ENCODE data around the gene REEP5.
A peak's percentile ranks its signal among the peaks of the same experiment; 100 is the strongest.
"Not testable (repeated sequence)": the region's sequence is repeated elsewhere in the genome, so short reads cannot be mapped to it uniquely, and the experiment has no call there.

Gene REEP5

DNA sequence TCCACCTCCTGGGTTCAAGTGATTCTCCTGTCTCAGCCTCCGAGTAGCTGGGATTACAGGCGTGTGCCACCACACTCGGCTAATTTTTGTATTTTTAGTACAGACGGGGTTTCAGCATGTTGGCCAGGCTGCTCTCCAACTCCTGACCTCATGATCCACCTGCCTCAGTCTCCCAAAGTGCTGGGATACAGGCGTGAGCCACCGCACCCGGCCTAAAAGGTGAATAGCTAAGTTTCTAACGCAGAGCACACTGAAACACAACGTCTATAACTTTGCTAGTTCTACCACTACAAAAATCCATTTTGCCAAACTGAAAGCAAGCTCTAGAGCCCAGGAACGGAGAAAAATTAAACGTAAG lies 61.5 kb downstream of the REEP5 start:
- not testable (repeated sequence) for H3K9me3 ChIP-seq (ENCODE audit: control insufficient read depth in 1 of 2, low read length in 2 of 2); H3K27ac ChIP-seq (ENCODE audit: low read depth, low read length); H3K27me3 ChIP-seq (ENCODE audit: control insufficient read depth in 1 of 2, insufficient read depth in 2 of 2, low read length in 2 of 2)
- peaks cover 0 to 26% of the 10 kb centered on the region in 2 donors for H3K36me3 ChIP-seq (ENCODE audit: control insufficient read depth in 1 of 2, insufficient read depth in 2 of 2, low read length in 2 of 2)
- peak overlapping the region; percentile 97 to 98 for H3K4me3 ChIP-seq (ENCODE audit: low read depth in 1 of 2, low read length in 2 of 2)
- peaks cover 14 to 15% of the 10 kb centered on the region in 2 donors for H3K4me1 ChIP-seq (ENCODE audit: control insufficient read depth in 1 of 2, insufficient read depth in 2 of 2, low read length in 2 of 2)
- H3K9ac ChIP-seq (ENCODE audit: low read depth in 1 of 2, low read length in 2 of 2) = peak overlapping the region; percentile 55 to 96

DNA sequence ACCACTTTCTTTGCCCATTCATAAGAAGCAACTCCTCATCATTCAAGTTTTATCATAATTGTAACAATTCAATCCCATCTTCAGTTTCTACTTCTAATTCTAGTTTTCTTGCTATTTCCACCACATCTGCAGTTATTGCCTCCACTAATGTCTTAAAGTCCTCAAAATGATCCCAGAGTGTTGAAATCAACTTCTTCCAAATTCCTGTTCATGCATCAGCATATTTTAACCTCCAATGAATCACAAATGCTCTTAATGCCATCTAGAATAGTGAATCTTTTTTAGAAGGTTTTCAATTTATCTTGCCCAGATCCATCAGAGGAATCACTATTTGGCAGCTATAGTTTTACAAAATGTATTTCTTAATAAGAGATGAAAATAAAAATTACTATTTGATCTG lies 64.2 kb downstream of the REEP5 start:
- Histone ChIP-seq H3K4me3 (ENCODE audit: low read depth in 1 of 2, low read length in 2 of 2) (no peak overlapping the region), H3K4me1 (ENCODE audit: control insufficient read depth in 1 of 2, insufficient read depth in 2 of 2, low read length in 2 of 2) (peaks cover 9% of the 10 kb centered on the region in 2 donors), H3K9ac (ENCODE audit: low read depth in 1 of 2, low read length in 2 of 2) (no peak overlapping the region), H3K27me3 (ENCODE audit: control insufficient read depth in 1 of 2, insufficient read depth in 2 of 2, low read length in 2 of 2) (no peaks in the 10 kb centered on the region), H3K36me3 (ENCODE audit: control insufficient read depth in 1 of 2, insufficient read depth in 2 of 2, low read length in 2 of 2) (peaks cover 0 to under 1% of the 10 kb centered on the region in 2 donors), H3K9me3 (ENCODE audit: control insufficient read depth in 1 of 2, low read length in 2 of 2) (no peaks in the 10 kb centered on the region), H3K27ac (ENCODE audit: low read depth, low read length) (no peak overlapping the region)

DNA sequence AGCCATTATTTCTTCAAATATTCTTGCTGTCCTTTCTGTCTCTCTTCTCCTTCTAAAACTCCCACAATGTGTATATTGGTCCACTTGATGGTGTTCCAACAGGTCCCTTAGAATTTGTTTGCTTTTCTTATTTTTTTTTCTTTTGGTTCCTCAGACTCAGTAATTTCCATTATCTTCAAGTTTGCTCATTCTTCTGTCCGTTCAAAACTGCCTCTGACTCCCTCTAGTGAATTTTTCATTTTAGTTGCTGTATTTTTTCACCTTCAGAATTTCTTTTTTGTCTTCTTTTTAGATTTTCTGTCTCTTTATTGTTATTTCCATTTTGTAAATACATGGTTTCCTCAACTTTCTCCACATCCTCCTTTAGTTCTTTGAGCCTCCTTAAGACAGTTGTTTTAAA lies 67.4 kb downstream of the REEP5 start:
- Histone ChIP-seq H3K4me1 (ENCODE audit: control insufficient read depth in 1 of 2, insufficient read depth in 2 of 2, low read length in 2 of 2) (no peaks in the 10 kb centered on the region), H3K4me3 (ENCODE audit: low read depth in 1 of 2, low read length in 2 of 2) (no peak overlapping the region), H3K36me3 (ENCODE audit: control insufficient read depth in 1 of 2, insufficient read depth in 2 of 2, low read length in 2 of 2) (no peaks in the 10 kb centered on the region), H3K27ac (ENCODE audit: low read depth, low read length) (no peak overlapping the region), H3K9me3 (ENCODE audit: control insufficient read depth in 1 of 2, low read length in 2 of 2) (no peaks in the 10 kb centered on the region), H3K27me3 (ENCODE audit: control insufficient read depth in 1 of 2, insufficient read depth in 2 of 2, low read length in 2 of 2) (no peaks in the 10 kb centered on the region), H3K9ac (ENCODE audit: low read depth in 1 of 2, low read length in 2 of 2) (no peak overlapping the region)

DNA sequence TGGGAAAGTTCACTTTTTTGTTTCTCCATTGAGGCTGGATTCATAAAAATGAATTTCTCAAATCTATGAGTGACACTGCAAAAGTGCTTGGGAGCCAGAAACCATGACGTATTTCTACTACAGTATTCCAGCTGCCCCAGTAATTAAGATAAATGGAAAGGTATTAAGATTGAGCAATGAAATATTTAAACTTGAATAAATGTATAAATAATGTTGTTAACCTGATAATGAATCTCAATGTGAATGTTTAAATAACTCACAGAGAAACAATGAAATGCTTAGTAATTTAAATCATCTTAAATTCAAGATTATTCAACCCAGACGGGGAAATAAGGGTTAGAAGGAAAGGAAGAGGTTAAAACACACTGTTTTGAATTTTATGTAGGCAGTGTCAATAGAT lies 72.1 kb downstream of the REEP5 start:
- H3K27ac ChIP-seq (ENCODE audit: low read depth, low read length) = no peak overlapping the region
- H3K4me3 ChIP-seq (ENCODE audit: low read depth in 1 of 2, low read length in 2 of 2) = no peak overlapping the region
- H3K9ac ChIP-seq (ENCODE audit: low read depth in 1 of 2, low read length in 2 of 2) = no peak overlapping the region
- H3K36me3 ChIP-seq (ENCODE audit: control insufficient read depth in 1 of 2, insufficient read depth in 2 of 2, low read length in 2 of 2) = no peaks in the 10 kb centered on the region
- H3K27me3 ChIP-seq (ENCODE audit: control insufficient read depth in 1 of 2, insufficient read depth in 2 of 2, low read length in 2 of 2) = no peaks in the 10 kb centered on the region
- H3K9me3 ChIP-seq (ENCODE audit: control insufficient read depth in 1 of 2, low read length in 2 of 2) = no peaks in the 10 kb centered on the region
- no peaks in the 10 kb centered on the region for H3K4me1 ChIP-seq (ENCODE audit: control insufficient read depth in 1 of 2, insufficient read depth in 2 of 2, low read length in 2 of 2)

DNA sequence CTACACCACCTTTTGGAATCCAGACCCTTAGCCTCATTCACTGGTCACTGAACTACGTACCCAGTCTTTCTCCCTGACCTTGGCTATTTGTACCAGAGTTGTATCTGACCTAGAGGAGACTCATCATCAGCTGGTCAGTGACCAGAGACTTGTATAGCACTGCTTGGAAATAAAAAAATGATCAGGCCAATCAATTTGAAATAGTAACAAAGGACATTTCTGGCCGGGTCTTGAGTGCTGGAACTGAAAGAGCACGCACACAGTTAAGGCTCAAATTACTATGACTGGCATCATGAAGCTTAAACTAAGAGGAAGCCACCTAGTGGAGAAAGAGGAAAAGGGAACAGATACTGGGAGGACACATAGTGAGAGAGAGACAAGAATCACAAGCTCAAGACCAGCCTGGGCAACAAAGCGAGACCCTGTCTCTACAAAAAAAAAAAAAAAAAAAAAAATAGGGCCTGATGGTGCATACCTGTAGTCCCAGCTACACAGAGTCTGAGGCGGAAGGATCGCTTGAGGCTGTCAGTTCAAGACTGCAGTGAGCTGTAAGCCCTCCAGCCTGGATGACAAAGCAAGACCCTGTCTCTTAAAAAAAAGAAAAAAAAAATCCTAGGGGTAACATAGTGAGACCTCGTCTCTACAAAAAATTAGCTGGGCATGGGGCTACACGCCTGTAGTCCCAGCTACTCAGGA lies 73.8 kb downstream of the REEP5 start:
- Histone ChIP-seq H3K4me3 (ENCODE audit: low read depth in 1 of 2, low read length in 2 of 2) (no peak overlapping the region), H3K27me3 (ENCODE audit: control insufficient read depth in 1 of 2, insufficient read depth in 2 of 2, low read length in 2 of 2) (no peaks in the 10 kb centered on the region), H3K9ac (ENCODE audit: low read depth in 1 of 2, low read length in 2 of 2) (no peak overlapping the region), H3K9me3 (ENCODE audit: control insufficient read depth in 1 of 2, low read length in 2 of 2) (no peaks in the 10 kb centered on the region), H3K4me1 (ENCODE audit: control insufficient read depth in 1 of 2, insufficient read depth in 2 of 2, low read length in 2 of 2) (no peaks in the 10 kb centered on the region), H3K36me3 (ENCODE audit: control insufficient read depth in 1 of 2, insufficient read depth in 2 of 2, low read length in 2 of 2) (no peaks in the 10 kb centered on the region), H3K27ac (ENCODE audit: low read depth, low read length) (no peak overlapping the region)

DNA sequence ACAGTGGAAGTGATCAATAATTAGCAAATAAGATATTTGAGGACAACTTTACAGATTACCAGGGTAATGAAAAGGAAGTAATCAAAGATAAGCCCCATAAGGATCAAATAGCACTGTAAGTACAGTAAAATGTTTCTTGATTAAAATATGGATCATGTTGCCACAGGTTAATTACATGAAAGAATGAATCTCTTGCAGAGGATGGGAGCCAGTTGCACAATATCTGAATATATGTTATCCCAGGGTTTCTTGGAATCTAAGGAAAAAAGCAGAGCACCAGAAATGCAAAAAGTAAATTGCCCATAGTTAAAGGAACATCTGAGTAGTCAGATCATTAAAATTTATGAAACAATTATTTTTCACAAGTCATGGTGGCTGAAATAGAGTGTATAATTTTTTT lies 74.7 kb downstream of the REEP5 start:
- no peak overlapping the region for H3K4me3 ChIP-seq (ENCODE audit: low read depth in 1 of 2, low read length in 2 of 2)
- H3K4me1 ChIP-seq (ENCODE audit: control insufficient read depth in 1 of 2, insufficient read depth in 2 of 2, low read length in 2 of 2) = no peaks in the 10 kb centered on the region
- no peaks in the 10 kb centered on the region for H3K36me3 ChIP-seq (ENCODE audit: control insufficient read depth in 1 of 2, insufficient read depth in 2 of 2, low read length in 2 of 2)
- H3K9ac ChIP-seq (ENCODE audit: low read depth in 1 of 2, low read length in 2 of 2) = no peak overlapping the region
- H3K27me3 ChIP-seq (ENCODE audit: control insufficient read depth in 1 of 2, insufficient read depth in 2 of 2, low read length in 2 of 2) = no peaks in the 10 kb centered on the region
- H3K27ac ChIP-seq (ENCODE audit: low read depth, low read length) = no peak overlapping the region
- no peaks in the 10 kb centered on the region for H3K9me3 ChIP-seq (ENCODE audit: control insufficient read depth in 1 of 2, low read length in 2 of 2)

DNA sequence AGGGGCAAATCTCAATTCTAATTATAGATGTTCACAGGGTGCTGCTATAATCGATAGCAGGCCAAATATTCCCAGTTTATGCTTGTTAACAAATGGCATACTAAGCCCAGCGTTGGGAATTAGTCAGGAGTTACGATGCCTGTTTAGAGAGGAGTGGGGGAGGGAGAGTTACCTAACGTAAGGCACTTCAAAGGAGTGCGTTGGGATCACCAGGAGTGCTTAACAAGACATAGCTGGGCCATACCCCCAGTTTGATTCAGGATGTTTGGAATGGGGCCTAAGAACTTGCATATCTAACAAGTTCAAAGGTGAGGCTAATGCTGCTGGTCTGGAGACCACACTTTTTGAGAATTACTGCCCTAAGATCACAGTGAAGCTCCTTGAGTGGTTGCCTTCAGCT lies 75.5 kb downstream of the REEP5 start:
- Histone ChIP-seq H3K4me1 (ENCODE audit: control insufficient read depth in 1 of 2, insufficient read depth in 2 of 2, low read length in 2 of 2) (no peaks in the 10 kb centered on the region), H3K4me3 (ENCODE audit: low read depth in 1 of 2, low read length in 2 of 2) (no peak overlapping the region), H3K27ac (ENCODE audit: low read depth, low read length) (no peak overlapping the region), H3K27me3 (ENCODE audit: control insufficient read depth in 1 of 2, insufficient read depth in 2 of 2, low read length in 2 of 2) (no peaks in the 10 kb centered on the region), H3K36me3 (ENCODE audit: control insufficient read depth in 1 of 2, insufficient read depth in 2 of 2, low read length in 2 of 2) (no peaks in the 10 kb centered on the region), H3K9me3 (ENCODE audit: control insufficient read depth in 1 of 2, low read length in 2 of 2) (no peaks in the 10 kb centered on the region), H3K9ac (ENCODE audit: low read depth in 1 of 2, low read length in 2 of 2) (no peak overlapping the region)

DNA sequence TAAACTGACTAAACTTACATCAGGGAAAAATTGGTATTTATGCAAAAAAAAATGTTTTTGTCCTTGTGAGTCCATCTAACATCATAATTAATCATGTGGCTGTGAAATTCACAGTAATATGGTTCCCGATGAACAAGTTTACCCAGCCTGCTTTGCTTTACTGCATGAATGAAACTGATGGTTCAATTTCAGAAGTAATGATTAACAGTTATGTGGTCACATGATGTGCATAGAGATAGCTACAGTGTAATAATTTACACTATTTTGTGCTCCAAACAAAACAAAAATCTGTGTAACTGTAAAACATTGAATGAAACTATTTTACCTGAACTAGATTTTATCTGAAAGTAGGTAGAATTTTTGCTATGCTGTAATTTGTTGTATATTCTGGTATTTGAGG lies 77.5 kb downstream of the REEP5 start:
- no peak overlapping the region for H3K9ac ChIP-seq (ENCODE audit: low read depth in 1 of 2, low read length in 2 of 2)

DNA sequence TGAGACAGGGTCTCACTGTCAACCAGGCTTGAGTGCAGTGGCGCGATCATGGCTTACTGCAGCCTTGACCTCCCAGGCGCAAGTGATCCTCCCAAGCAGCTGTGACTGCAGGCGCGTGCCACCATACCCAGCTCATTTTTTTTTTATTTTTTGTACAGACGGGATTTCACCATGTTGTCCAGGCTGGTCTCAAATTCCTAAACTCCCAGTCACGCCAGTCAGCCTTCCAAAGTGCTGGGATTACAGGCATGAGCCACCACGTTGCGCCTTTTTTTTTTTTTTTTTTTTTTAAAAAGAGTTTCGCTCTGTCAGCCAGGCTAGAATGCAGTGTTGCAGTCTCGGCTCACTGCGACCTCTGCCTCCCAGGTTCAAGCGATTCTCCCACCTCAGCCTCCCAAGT lies 88.1 kb downstream of the REEP5 start:
- H3K27me3 ChIP-seq (ENCODE audit: control insufficient read depth in 1 of 2, insufficient read depth in 2 of 2, low read length in 2 of 2) = no peaks in the 10 kb centered on the region
- H3K4me1 ChIP-seq (ENCODE audit: control insufficient read depth in 1 of 2, insufficient read depth in 2 of 2, low read length in 2 of 2) = no peaks in the 10 kb centered on the region
- no peaks in the 10 kb centered on the region for H3K9me3 ChIP-seq (ENCODE audit: control insufficient read depth in 1 of 2, low read length in 2 of 2)
- no peak overlapping the region for H3K27ac ChIP-seq (ENCODE audit: low read depth, low read length)
- peaks cover 22 to 42% of the 10 kb centered on the region in 2 donors for H3K36me3 ChIP-seq (ENCODE audit: control insufficient read depth in 1 of 2, insufficient read depth in 2 of 2, low read length in 2 of 2)
- H3K9ac ChIP-seq (ENCODE audit: low read depth in 1 of 2, low read length in 2 of 2) = no peak overlapping the region
- H3K4me3 ChIP-seq (ENCODE audit: low read depth in 1 of 2, low read length in 2 of 2) = no peak overlapping the region

More for the DNA sequence above, 77.5 kb downstream of the REEP5 start:
- Histone ChIP-seq H3K27ac (ENCODE audit: low read depth, low read length) (no peak overlapping the region), H3K9me3 (ENCODE audit: control insufficient read depth in 1 of 2, low read length in 2 of 2) (no peaks in the 10 kb centered on the region), H3K27me3 (ENCODE audit: control insufficient read depth in 1 of 2, insufficient read depth in 2 of 2, low read length in 2 of 2) (no peaks in the 10 kb centered on the region), H3K4me1 (ENCODE audit: control insufficient read depth in 1 of 2, insufficient read depth in 2 of 2, low read length in 2 of 2) (no peaks in the 10 kb centered on the region), H3K36me3 (ENCODE audit: control insufficient read depth in 1 of 2, insufficient read depth in 2 of 2, low read length in 2 of 2) (peaks cover 2 to 5% of the 10 kb centered on the region in 2 donors), H3K4me3 (ENCODE audit: low read depth in 1 of 2, low read length in 2 of 2) (no peak overlapping the region)

DNA sequence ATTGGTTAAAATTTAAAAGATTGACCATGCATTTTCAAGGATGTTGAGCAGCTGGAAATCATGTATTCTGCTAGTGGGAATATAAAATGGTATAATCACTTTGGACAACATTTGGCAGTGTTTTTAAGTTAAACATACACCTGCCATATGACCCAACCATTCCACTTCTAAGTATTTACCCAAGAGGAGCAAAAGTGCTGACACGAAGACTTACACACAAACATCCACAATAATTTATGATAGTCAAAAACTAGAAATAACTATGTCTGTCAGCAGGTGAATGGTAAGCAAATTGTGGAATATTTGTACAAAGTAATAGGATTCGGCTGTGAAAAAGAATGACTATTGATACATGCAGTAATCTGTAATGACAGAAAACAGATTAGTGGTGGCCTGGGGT lies 91.6 kb downstream of the REEP5 start:
- Histone ChIP-seq H3K4me3 (ENCODE audit: low read depth in 1 of 2, low read length in 2 of 2) (no peak overlapping the region), H3K27me3 (ENCODE audit: control insufficient read depth in 1 of 2, insufficient read depth in 2 of 2, low read length in 2 of 2) (no peaks in the 10 kb centered on the region), H3K4me1 (ENCODE audit: control insufficient read depth in 1 of 2, insufficient read depth in 2 of 2, low read length in 2 of 2) (no peaks in the 10 kb centered on the region), H3K27ac (ENCODE audit: low read depth, low read length) (no peak overlapping the region), H3K9ac (ENCODE audit: low read depth in 1 of 2, low read length in 2 of 2) (no peak overlapping the region), H3K9me3 (ENCODE audit: control insufficient read depth in 1 of 2, low read length in 2 of 2) (no peaks in the 10 kb centered on the region), H3K36me3 (ENCODE audit: control insufficient read depth in 1 of 2, insufficient read depth in 2 of 2, low read length in 2 of 2) (peaks cover 5 to 49% of the 10 kb centered on the region in 2 donors)

All from duodenal mucosa (tissue), 2 donors.